Suprapubic skin (tissue), 4 donors: ENCODE results near the gene ROBO2.

Experiments
- CTCF ChIP-seq, 2 donors: fragments of 200-600 bp in 1 of 2; fragments of 450-650 bp in 1 of 2; sonication (generic) in 1 of 2; IDR thresholded peaks; one replicate each; pipeline ENCODE4 v1.5.1; 2016 to 2019; ENCODE audit warnings: antibody characterized with exemption in 2 of 2, mild to moderate bottlenecking in 1 of 2, moderate library complexity in 1 of 2
- POLR2A ChIP-seq, 2 donors: fragments of 450-650 bp; IDR thresholded peaks; one replicate each; pipeline ENCODE4 v1.6.1; 2017; ENCODE audit warnings: antibody characterized with exemption in 2 of 2, mild to moderate bottlenecking in 2 of 2, moderate library complexity in 2 of 2
- POLR2AphosphoS5 ChIP-seq, 3 donors: sonication (generic); formaldehyde crosslinking; IDR thresholded peaks; one replicate each; pipeline ENCODE4 v1.6.1; 2017; ENCODE audit warnings: antibody characterized with exemption in 3 of 3

DNA sequence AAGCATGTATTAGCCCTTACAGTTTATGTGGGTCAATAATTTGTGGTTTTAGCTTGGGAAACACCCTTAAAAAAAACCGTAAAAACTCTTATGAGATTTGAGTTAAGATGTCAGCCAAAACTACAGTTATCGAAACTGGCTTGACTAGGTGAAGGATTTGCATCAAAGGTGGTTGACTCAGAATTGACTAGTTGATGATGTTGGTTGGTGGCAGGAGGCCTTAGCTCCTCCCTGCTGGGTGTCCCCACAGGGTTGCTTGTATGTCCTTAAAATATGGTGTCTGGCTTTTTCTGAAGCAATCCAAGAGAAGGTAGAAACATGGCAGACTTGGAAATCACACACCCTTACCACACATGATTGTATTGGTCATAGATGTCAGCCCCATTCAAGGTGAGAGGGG lies 305.1 kb downstream of the ROBO2 start:
- TF ChIP-seq CTCF (IDR thresholded peaks at IDR 0.05) (no peak), POLR2A (IDR thresholded peaks at IDR 0.05) (no peak), POLR2AphosphoS5 (IDR thresholded peaks at IDR 0.05) (no peak)
